ENCODE results near the gene LPCAT1. TPM values are rescaled to one million over a fixed set of nuclear protein-coding genes. Genes with fewer than 3 reads are reported as not detected.

Gene LPCAT1
- total RNA-seq, 4 donors from 2014 or later: 18.9 to 47.5 (median 29.2) TPM

GRCh38 chr5:1563617-1564181, 39.9 kb upstream of the LPCAT1 start:
- TF ChIP-seq CTCF (IDR thresholded peaks at IDR 0.05; ENCODE audit: low read depth): no peak

- no peak for TF ChIP-seq CTCF (IDR thresholded peaks at IDR 0.05; ENCODE audit: low read depth)
Measured at GRCh38 chr5:1563051-1563461, 39.3 kb upstream of the LPCAT1 start.

- no peak for TF ChIP-seq CTCF (IDR thresholded peaks at IDR 0.05; ENCODE audit: low read depth)
Measured at GRCh38 chr5:1562599-1562998, 38.8 kb upstream of the LPCAT1 start.

- TF ChIP-seq CTCF (IDR thresholded peaks at IDR 0.05; ENCODE audit: low read depth): no peak
Measured at GRCh38 chr5:1561402-1561929, 37.7 kb upstream of the LPCAT1 start.

- TF ChIP-seq CTCF (IDR thresholded peaks at IDR 0.05; ENCODE audit: low read depth): no peak
Measured at GRCh38 chr5:1558944-1559343, 35.2 kb upstream of the LPCAT1 start.

GRCh38 chr5:1557114-1557873, 33.5 kb upstream of the LPCAT1 start:
- no peak for TF ChIP-seq CTCF (IDR thresholded peaks at IDR 0.05; ENCODE audit: low read depth)
